IMR-90 (cell line): Measurements from ENCODE around the gene CACNA2D4. TPM values are rescaled to one million over a fixed set of nuclear protein-coding genes. Genes with fewer than 3 reads are reported as not detected.

Experiments
- ATAC-seq: fragments of 200-7000 bp; cut with Tn5 transposase; 2 replicates; pipeline ENCODE4 v1.9.1; 2020; ENCODE audit warnings: low read depth, mild to moderate bottlenecking, moderate library complexity
- BruUV-seq: library from RNA; stranded (reverse); fragments of 400-500 nt; replicated peaks from 2 replicates; lab custom pipeline; 2021; lab: Mats Ljungman, UMichigan
- CTCF ChIA-PET: fragments of 300-600 bp; formaldehyde crosslinking; extraction: SDS; loops from one replicate; lab custom pipeline; 2021; ENCODE audit warnings: antibody characterized with exemption; lab: Yijun Ruan, JAX
- POLR2A ChIA-PET: fragments of 300-600 bp; sonication (Branson Sonifier 250); formaldehyde crosslinking; loops from one replicate; lab custom pipeline; 2022; ENCODE audit warnings: antibody characterized with exemption; ENCODE audit not compliant: unreplicated experiment; lab: Charles Lee
- DNase-seq: peaks from one replicate; pipeline ENCODE4 v3.0.0; 2013
- H2AFZ ChIP-seq: replicated peaks from 2 replicates; pipeline ENCODE3; 2013; ENCODE audit warnings: low read length, mild to moderate bottlenecking; ENCODE audit not compliant: poor library complexity
- H2AK5ac ChIP-seq: 2 replicates; pipeline ENCODE4 v1.6.1; 2013; ENCODE audit warnings: low read depth, low read length, inconsistent platforms
- H2AK9ac ChIP-seq: replicated peaks from 2 replicates; pipeline ENCODE3; 2013; ENCODE audit warnings: mild to moderate bottlenecking, low read depth, low read length, moderate library complexity; ENCODE audit not compliant: poor library complexity
- H2BK120ac ChIP-seq: 2 replicates; pipeline ENCODE4 v1.6.1; 2013; ENCODE audit warnings: low read depth, low read length, inconsistent platforms
- H2BK15ac ChIP-seq: 3 replicates; pipeline ENCODE4 v1.6.1; 2013; ENCODE audit warnings: low read depth, low read length, inconsistent platforms
- H2BK20ac ChIP-seq: 2 replicates; pipeline ENCODE4 v1.6.1; 2013; ENCODE audit warnings: low read depth, mild to moderate bottlenecking, inconsistent platforms, low read length, moderate library complexity
- H2BK5ac ChIP-seq: 2 replicates; pipeline ENCODE4 v1.6.1; 2013; ENCODE audit warnings: mild to moderate bottlenecking, low read depth, low read length, inconsistent platforms; ENCODE audit not compliant: poor library complexity, severe bottlenecking
- H3K14ac ChIP-seq: replicated peaks from 2 replicates; pipeline ENCODE4 v1.6.1; 2013; ENCODE audit warnings: low read depth, low read length, inconsistent platforms
- H3K18ac ChIP-seq: 2 replicates; pipeline ENCODE4 v1.6.1; 2013; ENCODE audit warnings: low read depth, low read length, control low read depth
- H3K23ac ChIP-seq: 2 replicates; pipeline ENCODE4 v1.6.1; 2013; ENCODE audit warnings: low read depth, low read length, inconsistent platforms
- H3K27ac ChIP-seq: 2 replicates; pipeline ENCODE4 v1.5.1; 2013; ENCODE audit warnings: mild to moderate bottlenecking, control low read depth, low read length; ENCODE audit not compliant: insufficient read depth
- H3K27me3 ChIP-seq: 2 replicates; pipeline ENCODE4 v1.6.1; 2013; ENCODE audit warnings: low read length; ENCODE audit not compliant: control insufficient read depth, insufficient read depth
- H3K36me3 ChIP-seq: 2 replicates; pipeline ENCODE4 v1.6.1; 2013; ENCODE audit warnings: low read length, mixed read lengths; ENCODE audit not compliant: control insufficient read depth, insufficient read depth
- H3K4ac ChIP-seq: 2 replicates; pipeline ENCODE4 v1.6.1; 2013; ENCODE audit warnings: low read depth, low read length, inconsistent platforms
- H3K4me1 ChIP-seq: 2 replicates; pipeline ENCODE4 v1.6.1; 2013; ENCODE audit warnings: low read length, mixed read lengths; ENCODE audit not compliant: control insufficient read depth, insufficient read depth
- H3K4me2 ChIP-seq: 2 replicates; pipeline ENCODE4 v1.6.1; 2013; ENCODE audit warnings: low read depth, mild to moderate bottlenecking, control low read depth, low read length, moderate library complexity
- H3K4me3 ChIP-seq: 2 replicates; pipeline ENCODE4 v1.5.1; 2013; ENCODE audit warnings: low read depth, mild to moderate bottlenecking, control low read depth, low read length, moderate library complexity; ENCODE audit not compliant: insufficient read depth
- H3K56ac ChIP-seq: 2 replicates; pipeline ENCODE4 v1.6.1; 2013; ENCODE audit warnings: low read length, inconsistent platforms; ENCODE audit not compliant: insufficient read depth; ENCODE audit errors: extremely low read depth
- H3K79me1 ChIP-seq, 2 experiments: 2 replicates each; pipeline ENCODE4 v1.6.1; 2013; ENCODE audit warnings: low read length in 2 of 2, inconsistent platforms in 1 of 2, low read depth in 1 of 2
- H3K9ac ChIP-seq: 2 replicates; pipeline ENCODE4 v1.6.1; 2013; ENCODE audit warnings: low read depth, low read length, control low read depth
- H3K9me1 ChIP-seq: 2 replicates; pipeline ENCODE4 v1.6.1; 2013; ENCODE audit warnings: low read length, inconsistent platforms; ENCODE audit not compliant: insufficient read depth
- H3K9me3 ChIP-seq: 2 replicates; pipeline ENCODE4 v1.6.1; 2013; ENCODE audit warnings: low read length; ENCODE audit not compliant: control insufficient read depth, insufficient read depth
- H4K20me1 ChIP-seq: 2 replicates; pipeline ENCODE4 v1.6.1; 2013; ENCODE audit warnings: low read length, inconsistent platforms; ENCODE audit not compliant: insufficient read depth
- H4K5ac ChIP-seq: 2 replicates; pipeline ENCODE4 v1.6.1; 2013; ENCODE audit warnings: mild to moderate bottlenecking, low read depth, low read length, control low read depth
- H4K8ac ChIP-seq, 2 experiments: 2 replicates each; pipeline ENCODE4 v1.6.1; 2013; ENCODE audit warnings: low read depth in 2 of 2, low read length in 2 of 2, control low read depth in 1 of 2, inconsistent platforms in 1 of 2
- H4K91ac ChIP-seq: 2 replicates; pipeline ENCODE4 v1.6.1; 2013; ENCODE audit warnings: low read depth, low read length, inconsistent platforms; ENCODE audit not compliant: insufficient read depth
- CTCF ChIP-seq: conservative IDR thresholded peaks from 2 replicates; pipeline ENCODE4 v1.5.1; 2012; ENCODE audit warnings: mild to moderate bottlenecking, low read depth, low read length, improper control_type of control experiment
- FOS ChIP-seq: fragments of 150-350 bp; IDR thresholded peaks from 2 replicates; pipeline ENCODE4 v1.6.1; 2016; ENCODE audit warnings: low read depth, low read length
- MAFK ChIP-seq: IDR thresholded peaks from 2 replicates; pipeline ENCODE4 v1.6.1; 2012; ENCODE audit warnings: low read depth, low read length, improper control_type of control experiment
- MXI1 ChIP-seq: IDR thresholded peaks from 2 replicates; pipeline ENCODE4 v1.6.1; 2012; ENCODE audit warnings: low read depth, mild to moderate bottlenecking, low read length, moderate library complexity, borderline replicate concordance
- NFE2L2 ChIP-seq: fragments of 150-350 bp; IDR thresholded peaks from 2 replicates; pipeline ENCODE4 v1.6.1; 2016; ENCODE audit warnings: low read depth, mild to moderate bottlenecking, low read length
- RAD21 ChIP-seq: IDR thresholded peaks from 2 replicates; pipeline ENCODE4 v1.6.1; 2012; ENCODE audit warnings: low read length, improper control_type of control experiment
- RCOR1 ChIP-seq: IDR thresholded peaks from 2 replicates; pipeline ENCODE4 v1.6.1; 2012; ENCODE audit warnings: mild to moderate bottlenecking, low read length, improper control_type of control experiment; ENCODE audit not compliant: insufficient replicate concordance
- RFX5 ChIP-seq: IDR thresholded peaks from 2 replicates; pipeline ENCODE4 v1.8.0; 2012; ENCODE audit warnings: low read depth, mild to moderate bottlenecking, low read length, moderate library complexity
- SMC3 ChIP-seq: fragments of 150-350 bp; IDR thresholded peaks from 2 replicates; pipeline ENCODE4 v1.6.1; 2016; ENCODE audit warnings: low read depth, mild to moderate bottlenecking, antibody characterized with exemption, low read length, moderate library complexity
- WGBS, 2 experiments: methylation state at CpG; one replicate each; pipeline versions ENCODE4 v1.1.5 to v1.1.7; 2013; ENCODE audit warnings: missing lambda C conversion rate in 2 of 2; ENCODE audit not compliant: insufficient read length in 1 of 2; ENCODE audit errors: extremely low coverage in 2 of 2; 5-methylcytosine and 5-hydroxymethylcytosine counted together
- dilution Hi-C: fragments of 300-500 bp; cut with HindIII; formaldehyde crosslinking; loops from one replicate; pipeline ENCODE4 v1.14.3; 2018; ENCODE audit warnings: low sequenced_read_pairs; ENCODE audit not compliant: unreplicated experiment
- in situ Hi-C: fragments of 300-500 bp; cut with MboI; formaldehyde crosslinking; loops from 3 replicates; pipeline ENCODE4 v1.14.3; 2019; ENCODE audit warnings: low sequenced_read_pairs, inconsistent platforms, mixed read lengths
- intact Hi-C: fragments of 100-400 bp; cut with micrococcal nuclease; formaldehyde crosslinking; loops from 2 replicates; pipeline ENCODE4 v1.10.0; 2022
- polyA plus RNA-seq, 3 experiments: library from polyadenylated mRNA; depleted of rRNA; stranded (reverse); fragments of >200 nt; gene quantifications; 2 replicates each; pipeline ENCODE4 v1.2.3, GENCODE V29; 2012; ENCODE audit warnings: low replicate concordance in 1 of 3
- total RNA-seq: library from RNA; depleted of rRNA; stranded (reverse); fragments of >200 nt; gene quantifications from 2 replicates; pipeline ENCODE4 v1.2.3, GENCODE V29; 2012
- TF ChIP-seq, protein P1 (sequence below): fragments of 150-350 bp; IDR thresholded peaks from 2 replicates; pipeline ENCODE4 v1.6.1; 2016; ENCODE audit warnings: low read depth, mild to moderate bottlenecking, low read length, moderate library complexity, borderline replicate concordance

CACNA2D4 gene
- total and polyA plus RNA-seq, 2 of the 4 experiments (the other 2 are of a cell fraction): 0.18 to 0.22 TPM

GRCh38 chr12:1869145-1869544, 49.3 kb downstream of the CACNA2D4 start:
- ATAC-seq: no peak
- no peak overlapping the region for H3K4me2 ChIP-seq
- no peak overlapping the region for H3K4ac ChIP-seq
- no peak overlapping the region for H3K4me3 ChIP-seq
- H3K79me1 ChIP-seq: no peaks in the 10 kb centered on the region
- 83% methylated on average over 6 of the region's 10 CpGs; no CpG with 5 or more reads in 1 of the 2 experiments for WGBS, 2 experiments
- POLR2A ChIA-PET: no interaction called here
- H2AK9ac ChIP-seq: no peak overlapping the region
- DNase-seq: no peak
- no peak overlapping the region for H3K18ac ChIP-seq
- no peaks in the 10 kb centered on the region for H4K20me1 ChIP-seq
- H3K9me3 ChIP-seq: peaks cover 8% of the 10 kb centered on the region
- no peak overlapping the region for H3K27ac ChIP-seq
- H3K4me1 ChIP-seq: no peaks in the 10 kb centered on the region; the same call in 1 of the 2 replicates
- no peak overlapping the region for H3K14ac ChIP-seq
- H4K8ac ChIP-seq: no peak overlapping the region
- H3K36me3 ChIP-seq: no peaks in the 10 kb centered on the region
- H3K9ac ChIP-seq: no peak overlapping the region
- peaks cover 5% of the 10 kb centered on the region; the same call in 1 of the 2 replicates for H3K9me1 ChIP-seq
- H4K5ac ChIP-seq: no peak overlapping the region
- H3K27me3 ChIP-seq: peaks cover 46% of the 10 kb centered on the region
- no peak overlapping the region for H2BK20ac ChIP-seq
- intact Hi-C loops: no loop called here
- no peak overlapping the region for H2BK120ac ChIP-seq
- no peak overlapping the region for H3K56ac ChIP-seq
- no peak overlapping the region for H2BK5ac ChIP-seq
- H2AFZ ChIP-seq: no peak overlapping the region
- BruUV-seq: no TSS peak
- no peak overlapping the region for H4K91ac ChIP-seq
- TF ChIP-seq MAFK: no peak
- no peak for TF ChIP-seq SMC3
- no peak for TF ChIP-seq CTCF
- no peak for TF ChIP-seq MXI1
- no peak for TF ChIP-seq RFX5
- TF ChIP-seq RAD21: no peak
- TF ChIP-seq, protein P1, sequence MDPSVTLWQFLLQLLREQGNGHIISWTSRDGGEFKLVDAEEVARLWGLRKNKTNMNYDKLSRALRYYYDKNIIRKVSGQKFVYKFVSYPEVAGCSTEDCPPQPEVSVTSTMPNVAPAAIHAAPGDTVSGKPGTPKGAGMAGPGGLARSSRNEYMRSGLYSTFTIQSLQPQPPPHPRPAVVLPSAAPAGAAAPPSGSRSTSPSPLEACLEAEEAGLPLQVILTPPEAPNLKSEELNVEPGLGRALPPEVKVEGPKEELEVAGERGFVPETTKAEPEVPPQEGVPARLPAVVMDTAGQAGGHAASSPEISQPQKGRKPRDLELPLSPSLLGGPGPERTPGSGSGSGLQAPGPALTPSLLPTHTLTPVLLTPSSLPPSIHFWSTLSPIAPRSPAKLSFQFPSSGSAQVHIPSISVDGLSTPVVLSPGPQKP: no peak
- no peak for TF ChIP-seq FOS
- no peak for TF ChIP-seq NFE2L2
- TF ChIP-seq RCOR1: no peak
- no peak overlapping the region for H3K23ac ChIP-seq
- CTCF ChIA-PET: no interaction called here
- dilution Hi-C loops: no loop called here
- no peak overlapping the region for H2AK5ac ChIP-seq
- no peak overlapping the region for H2BK15ac ChIP-seq
- in situ Hi-C loops: no loop called here
